Trophoblast cell (in vitro differentiated cells and primary cell): ENCODE measurements around the gene MAP4K2.

Experiments used
- DNase-seq, 2 donors: peaks; one replicate each; pipeline ENCODE4 v3.0.0-alpha.2; 2016
- H2AFZ ChIP-seq: 2 replicates; pipeline ENCODE4 v1.6.1; 2013; ENCODE audit warnings: low read length, moderate library complexity, mild to moderate bottlenecking; ENCODE audit not compliant: insufficient read depth, poor library complexity
- H2AK5ac ChIP-seq: 2 replicates; pipeline ENCODE4 v1.6.1; 2013; ENCODE audit warnings: mild to moderate bottlenecking, low read length
- H2BK120ac ChIP-seq: 2 replicates; pipeline ENCODE4 v1.6.1; 2013; ENCODE audit warnings: low read length, mild to moderate bottlenecking, moderate library complexity; ENCODE audit not compliant: insufficient read depth, poor library complexity
- H2BK12ac ChIP-seq: 2 replicates; pipeline ENCODE4 v1.6.1; 2013; ENCODE audit warnings: mild to moderate bottlenecking, low read length, moderate library complexity
- H2BK5ac ChIP-seq: 2 replicates; pipeline ENCODE4 v1.6.1; 2013; ENCODE audit warnings: low read length, low read depth, moderate library complexity, mild to moderate bottlenecking; ENCODE audit not compliant: poor library complexity
- H3K14ac ChIP-seq: 2 replicates; pipeline ENCODE4 v1.6.1; 2013; ENCODE audit warnings: mild to moderate bottlenecking, low read length
- H3K18ac ChIP-seq: 2 replicates; pipeline ENCODE4 v1.6.1; 2013; ENCODE audit warnings: mild to moderate bottlenecking, low read length
- H3K23ac ChIP-seq: 2 replicates; pipeline ENCODE4 v1.6.1; 2013; ENCODE audit warnings: low read length
- H3K27ac ChIP-seq: 2 replicates; pipeline ENCODE4 v1.5.1; 2013; ENCODE audit warnings: low read depth, mild to moderate bottlenecking, inconsistent platforms, low read length, moderate library complexity
- H3K27me3 ChIP-seq: 2 replicates; pipeline ENCODE4 v1.6.1; 2013; ENCODE audit warnings: inconsistent platforms, mild to moderate bottlenecking, low read length, moderate library complexity; ENCODE audit not compliant: insufficient read depth
- H3K36me3 ChIP-seq, 2 experiments: 1 replicate in 1 of 2; 2 replicates in 1 of 2; pipeline ENCODE4 v1.6.1; 2013; ENCODE audit warnings: low read length in 2 of 2, mild to moderate bottlenecking in 2 of 2, moderate library complexity in 1 of 2; ENCODE audit not compliant: insufficient read depth in 2 of 2, control insufficient read depth in 1 of 2
- H3K4ac ChIP-seq: 2 replicates; pipeline ENCODE4 v1.6.1; 2013; ENCODE audit warnings: low read depth, mild to moderate bottlenecking, low read length, moderate library complexity
- H3K4me1 ChIP-seq, 2 experiments: 1 replicate in 1 of 2; 2 replicates in 1 of 2; pipeline ENCODE4 v1.6.1; 2013; ENCODE audit warnings: low read length in 2 of 2, mild to moderate bottlenecking in 2 of 2, moderate library complexity in 1 of 2; ENCODE audit not compliant: insufficient read depth in 2 of 2, control insufficient read depth in 1 of 2
- H3K4me2 ChIP-seq: 2 replicates; pipeline ENCODE4 v1.6.1; 2013; ENCODE audit warnings: inconsistent platforms, mild to moderate bottlenecking, low read length, moderate library complexity
- H3K4me3 ChIP-seq: 2 replicates; pipeline ENCODE4 v1.5.1; 2013; ENCODE audit warnings: mild to moderate bottlenecking, low read depth, low read length, inconsistent platforms
- H3K79me1 ChIP-seq: one replicate; pipeline ENCODE4 v1.6.1; 2013; ENCODE audit warnings: low read length
- H3K79me2 ChIP-seq: 2 replicates; pipeline ENCODE4 v1.6.1; 2013; ENCODE audit warnings: low read length, mild to moderate bottlenecking; ENCODE audit not compliant: control insufficient read depth, insufficient read depth, poor library complexity
- H3K9ac ChIP-seq: 2 replicates; pipeline ENCODE4 v1.6.1; 2013; ENCODE audit warnings: mild to moderate bottlenecking, low read length
- H3K9me3 ChIP-seq: 2 replicates; pipeline ENCODE4 v1.6.1; 2013; ENCODE audit warnings: low read depth, mild to moderate bottlenecking, control low read depth, inconsistent platforms, low read length; ENCODE audit not compliant: insufficient read depth
- H4K12ac ChIP-seq: 2 replicates; pipeline ENCODE4 v1.6.1; 2013; ENCODE audit warnings: low read depth, mild to moderate bottlenecking, low read length, moderate library complexity
- H4K8ac ChIP-seq: 2 replicates; pipeline ENCODE4 v1.6.1; 2013; ENCODE audit warnings: low read depth, mild to moderate bottlenecking, low read length, moderate library complexity
- H4K91ac ChIP-seq: one replicate; pipeline ENCODE4 v1.6.1; 2013; ENCODE audit warnings: low read depth, mild to moderate bottlenecking, low read length, moderate library complexity
- WGBS: extraction: QIAGEN DNeasy Blood & Tissue Kit; methylation state at CpG from one replicate; pipeline ENCODE4 v1.1.7; 2013; ENCODE audit warnings: missing lambda C conversion rate; ENCODE audit not compliant: insufficient read length, insufficient coverage; ENCODE audit errors: extremely low coverage; 5-methylcytosine and 5-hydroxymethylcytosine counted together

Gene MAP4K2

GRCh38 chr11:64842851-64843685 lies 40.1 kb upstream of the MAP4K2 start:
- peaks cover 6% of the 10 kb centered on the region for H3K9me3 ChIP-seq
- H3K36me3 ChIP-seq = peaks cover 28% of the 10 kb centered on the region in 2 experiments
- peak overlapping the region; percentile 99 for H2BK5ac ChIP-seq
- peaks cover 38% of the 10 kb centered on the region for H3K79me1 ChIP-seq
- peak overlapping the region; percentile 53 for H2AFZ ChIP-seq
- no CpG with 5 or more reads among the region's 19 CpGs for WGBS
- peak overlapping the region; percentile 98 for H4K8ac ChIP-seq
- H3K9ac ChIP-seq = peak overlapping the region; percentile 22
- peak overlapping the region; percentile 95 for H2BK12ac ChIP-seq
- H4K12ac ChIP-seq = peak overlapping the region; percentile 88
- H3K4ac ChIP-seq = peak overlapping the region; percentile 96
- peak overlapping the region; percentile 98 for H2BK120ac ChIP-seq
- peak overlapping the region; percentile 97 for H2AK5ac ChIP-seq
- H3K4me1 ChIP-seq = peaks cover 18 to 28% of the 10 kb centered on the region in 2 experiments
- peak overlapping the region; percentile 70 for H3K4me2 ChIP-seq
- no peak overlapping the region for H3K23ac ChIP-seq
- peak overlapping the region; percentile 85 for H3K4me3 ChIP-seq
- peak; percentile 90 to 94 for DNase-seq
- peak overlapping the region; percentile 98 for H3K18ac ChIP-seq
- no peaks in the 10 kb centered on the region for H3K27me3 ChIP-seq
- peaks cover 21% of the 10 kb centered on the region for H3K79me2 ChIP-seq
- peak overlapping the region; percentile 88 for H4K91ac ChIP-seq
- peak overlapping the region; percentile 98 for H3K14ac ChIP-seq
- H3K27ac ChIP-seq = peak overlapping the region; percentile 98

- Histone ChIP-seq H3K4ac (peak overlapping the region; percentile 96), H2AFZ (peak overlapping the region; percentile 53), H4K91ac (peak overlapping the region; percentile 88), H3K27me3 (no peaks in the 10 kb centered on the region), H3K9ac (no peak overlapping the region), H2AK5ac (peak overlapping the region; percentile 97), H3K9me3 (peaks cover 6% of the 10 kb centered on the region), H3K36me3 (peaks cover 34 to 35% of the 10 kb centered on the region in 2 experiments), H3K27ac (peak overlapping the region; percentile 98), H3K79me2 (peaks cover 21% of the 10 kb centered on the region), H2BK12ac (peak overlapping the region; percentile 86), H2BK120ac (peak overlapping the region; percentile 98), H4K12ac (peak overlapping the region; percentile 88), H3K4me1 (peaks cover 18 to 28% of the 10 kb centered on the region in 2 experiments), H3K4me3 (no peak overlapping the region), H3K18ac (peak overlapping the region; percentile 98), H3K14ac (peak overlapping the region; percentile 98), H4K8ac (peak overlapping the region; percentile 98), H3K79me1 (peaks cover 38% of the 10 kb centered on the region), H2BK5ac (peak overlapping the region; percentile 99), H3K23ac (no peak overlapping the region), H3K4me2 (peak overlapping the region; percentile 70)
- WGBS = no CpG with 5 or more reads among the region's 6 CpGs
- peak; percentile 93 for DNase-seq
Measured at GRCh38 chr11:64842366-64842759, 39.3 kb upstream of the MAP4K2 start.

DNA sequence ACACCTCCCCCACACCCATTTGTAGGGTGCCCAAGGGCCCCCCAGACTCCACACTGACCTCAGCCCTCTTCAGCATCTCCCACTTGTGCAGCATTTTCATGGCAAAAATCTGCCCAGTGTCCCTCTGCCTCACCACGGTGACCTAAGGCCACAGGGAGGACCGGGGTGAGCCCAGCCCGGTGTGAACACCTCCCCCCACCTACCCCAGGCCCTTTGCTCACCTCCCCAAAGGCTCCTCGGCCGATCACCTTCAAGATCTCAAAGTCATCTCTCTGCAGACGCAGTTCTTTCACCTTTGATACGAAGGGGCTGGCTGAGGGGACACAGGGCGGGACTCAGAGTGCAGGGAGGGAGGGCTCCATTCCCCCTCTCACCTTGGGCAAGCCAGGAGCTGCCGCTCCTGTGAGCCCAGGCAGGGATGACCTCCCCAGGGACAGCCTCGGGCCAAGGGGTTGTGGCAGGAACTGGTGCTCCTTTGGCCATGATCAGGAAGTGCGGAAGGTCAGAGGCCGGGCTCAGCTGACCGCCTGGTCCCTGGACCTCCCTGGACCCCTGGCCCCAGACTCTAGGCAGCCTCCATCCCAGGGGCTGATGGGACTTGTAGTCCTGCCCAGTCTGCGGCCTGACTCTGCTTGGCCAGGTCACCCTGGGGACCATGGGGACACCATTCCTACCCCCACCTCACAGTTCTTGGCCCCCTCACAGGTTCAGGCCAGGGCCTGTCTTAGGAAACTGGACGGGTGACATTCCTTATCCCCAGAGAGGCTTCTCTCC lies 38.8 kb upstream of the MAP4K2 start:
- H3K79me2 ChIP-seq = peaks cover 21% of the 10 kb centered on the region
- H2AFZ ChIP-seq = peak overlapping the region; percentile 53
- H3K14ac ChIP-seq = peak overlapping the region; percentile 98
- H3K4me3 ChIP-seq = no peak overlapping the region
- peak overlapping the region; percentile 70 for H3K4me2 ChIP-seq
- H3K9me3 ChIP-seq = peaks cover 6% of the 10 kb centered on the region
- peak overlapping the region; percentile 88 for H4K91ac ChIP-seq
- peak overlapping the region; percentile 96 for H3K4ac ChIP-seq
- H3K79me1 ChIP-seq = peaks cover 36% of the 10 kb centered on the region
- H3K23ac ChIP-seq = no peak overlapping the region
- peaks cover 40% of the 10 kb centered on the region in 2 experiments for H3K36me3 ChIP-seq
- no CpG with 5 or more reads among the region's 15 CpGs for WGBS
- peak overlapping the region; percentile 99 for H2BK5ac ChIP-seq
- H2BK12ac ChIP-seq = peak overlapping the region; percentile 86
- H4K12ac ChIP-seq = peak overlapping the region; percentile 88
- H3K27ac ChIP-seq = peak overlapping the region; percentile 98
- peaks cover 18 to 28% of the 10 kb centered on the region in 2 experiments for H3K4me1 ChIP-seq
- DNase-seq = peak; percentile 70 to 72
- H3K9ac ChIP-seq = peak overlapping the region; percentile 39
- H2AK5ac ChIP-seq = peak overlapping the region; percentile 97
- H3K18ac ChIP-seq = peak overlapping the region; percentile 98
- peak overlapping the region; percentile 98 for H4K8ac ChIP-seq
- peak overlapping the region; percentile 98 for H2BK120ac ChIP-seq
- no peaks in the 10 kb centered on the region for H3K27me3 ChIP-seq
